ENCODE measurements around the gene TTLL11.

The TTLL11 gene

DNA sequence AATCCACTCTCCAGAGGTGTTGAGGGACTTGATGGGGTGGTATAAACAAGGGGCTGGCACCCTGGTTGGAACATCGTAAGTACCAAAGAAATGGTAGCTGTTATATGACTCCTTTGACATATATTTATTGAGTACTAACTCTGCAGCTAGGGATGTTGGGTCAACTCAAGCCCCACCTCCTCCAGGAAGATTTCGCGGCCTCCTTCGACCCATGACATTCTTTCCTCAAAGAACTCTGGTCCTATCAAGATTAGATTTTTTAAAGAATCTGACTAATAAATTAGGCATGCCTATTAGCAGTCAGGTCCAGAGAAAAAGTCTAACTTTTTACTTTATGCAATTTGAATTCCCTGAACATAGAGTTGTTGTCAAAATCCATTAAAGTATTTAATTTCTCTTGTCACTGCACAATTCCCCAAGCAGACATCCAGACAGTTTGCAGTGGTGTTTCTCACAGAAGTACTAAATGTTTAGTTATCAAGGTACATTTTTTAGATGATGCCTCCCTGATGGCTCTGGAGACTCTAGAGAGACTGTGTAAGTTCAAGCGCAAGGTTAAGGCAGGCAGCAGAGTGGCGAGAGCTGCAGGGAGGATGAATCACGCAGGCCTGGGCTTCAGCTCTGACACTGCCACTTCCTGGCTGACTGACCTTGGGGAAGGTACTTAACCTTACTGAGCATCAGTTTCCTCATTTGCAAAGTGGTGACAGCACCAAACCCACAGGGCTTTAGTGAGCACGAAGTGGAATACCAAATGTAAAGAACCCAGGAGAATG, 209.6 kb downstream of the TTLL11 start:
- DNase-seq (ENCODE audit: insufficient read length, low spot score) (no peak), FAIRE-seq (no peak)
- TF ChIP-seq POLR2A (IDR thresholded peaks at IDR 0.05; ENCODE audit: low read depth, low read length) (no peak), POU2F2 (IDR thresholded peaks at IDR 0.05; ENCODE audit: low read depth, low read length) (no peak), POLR2AphosphoS5 (IDR thresholded peaks at IDR 0.05; ENCODE audit: low read depth, low read length) (no peak)

GRCh38 chr9:121881920-121882500, 211.1 kb downstream of the TTLL11 start:
- TF ChIP-seq POLR2AphosphoS5 (IDR thresholded peaks at IDR 0.05; ENCODE audit: low read depth, low read length) (no peak), PAX5 (IDR thresholded peaks at IDR 0.05; ENCODE audit: insufficient read depth, low read length, severe bottlenecking) (no peak), POLR2A (IDR thresholded peaks at IDR 0.05; ENCODE audit: low read depth, low read length) (no peak), TAF1 (IDR thresholded peaks at IDR 0.05; ENCODE audit: low read depth, low read length) (no peak), POU2F2 (IDR thresholded peaks at IDR 0.05; ENCODE audit: low read depth, low read length) (no peak), SPI1 (IDR thresholded peaks at IDR 0.05; ENCODE audit: low read depth, low read length) (no peak)
- peak; percentile 20 for FAIRE-seq
- DNase-seq (ENCODE audit: insufficient read length, low spot score) = no peak

DNA sequence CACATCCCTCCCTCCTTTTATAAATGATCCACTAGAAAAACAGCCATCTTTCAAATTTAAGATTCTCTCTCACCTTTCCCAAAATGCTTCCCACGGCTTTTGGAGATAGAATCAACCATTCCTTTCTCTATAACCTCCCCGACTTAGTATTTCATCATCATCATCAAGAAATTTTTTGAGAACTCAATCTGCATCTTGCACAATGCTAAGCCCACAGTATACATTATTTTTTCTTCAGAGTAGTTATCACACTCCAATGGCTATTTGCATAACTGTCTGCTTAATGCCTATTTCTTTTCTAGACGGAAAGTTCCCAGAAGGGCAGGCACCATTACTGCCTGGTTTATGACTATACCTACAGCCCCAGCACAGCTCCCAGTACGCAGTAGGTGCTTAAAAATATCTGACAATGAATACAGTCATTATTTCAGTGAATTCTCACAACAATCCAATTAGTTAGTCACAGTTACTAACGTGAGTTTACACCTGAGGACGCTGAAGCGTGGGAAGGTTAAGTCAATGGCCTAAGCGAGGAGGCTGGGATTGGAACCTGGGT, 212.7 kb downstream of the TTLL11 start:
- FAIRE-seq (no peak), DNase-seq (ENCODE audit: insufficient read length, low spot score) (no peak)
- TF ChIP-seq POLR2AphosphoS5 (IDR thresholded peaks at IDR 0.05; ENCODE audit: low read depth, low read length) (no peak), PAX5 (IDR thresholded peaks at IDR 0.05; ENCODE audit: insufficient read depth, low read length, severe bottlenecking) (no peak), POU2F2 (IDR thresholded peaks at IDR 0.05; ENCODE audit: low read depth, low read length) (no peak), POLR2A (IDR thresholded peaks at IDR 0.05; ENCODE audit: low read depth, low read length) (no peak), SPI1 (IDR thresholded peaks at IDR 0.05; ENCODE audit: low read depth, low read length) (no peak), TAF1 (IDR thresholded peaks at IDR 0.05; ENCODE audit: low read depth, low read length) (no peak)

- DNase-seq (ENCODE audit: insufficient read length, low spot score) (no peak), FAIRE-seq (no peak)
- TF ChIP-seq POLR2A (IDR thresholded peaks at IDR 0.05; ENCODE audit: low read depth, low read length) (no peak), TAF1 (IDR thresholded peaks at IDR 0.05; ENCODE audit: low read depth, low read length) (no peak)
Observed at GRCh38 chr9:121878271-121878822, 214.8 kb downstream of the TTLL11 start.

DNA sequence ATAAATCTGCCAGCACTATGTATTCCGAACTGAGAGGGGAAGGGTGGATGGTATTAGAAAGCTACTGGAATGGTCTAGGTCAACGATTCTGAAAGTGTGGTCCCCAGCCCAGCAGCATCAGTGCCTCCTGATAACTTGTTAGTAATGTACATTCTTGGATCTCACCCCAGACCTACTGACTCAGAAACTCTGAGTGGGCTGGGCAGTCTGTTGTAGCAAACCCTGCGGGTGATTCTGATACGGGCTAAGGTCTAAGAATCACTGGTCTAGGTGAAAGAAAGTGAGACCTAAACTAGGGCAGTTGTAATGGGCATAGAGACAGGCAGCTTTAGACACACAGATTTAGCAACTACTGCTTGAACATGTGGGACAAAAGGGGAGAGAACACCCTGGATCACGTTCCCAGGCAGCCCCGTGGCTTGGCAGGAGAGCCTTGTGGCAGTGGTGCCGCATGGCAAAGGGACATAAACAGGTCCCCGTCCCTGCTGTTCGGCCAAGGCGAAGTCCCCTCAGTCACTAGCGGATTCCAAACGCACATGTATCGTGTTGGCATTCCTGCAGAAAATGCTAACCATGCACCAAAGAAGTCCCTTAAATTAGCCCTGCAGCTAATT, 216.3 kb downstream of the TTLL11 start:
- FAIRE-seq (no peak), DNase-seq (ENCODE audit: insufficient read length, low spot score) (no peak)
- no peak for TF ChIP-seq POLR2AphosphoS5 (IDR thresholded peaks at IDR 0.05; ENCODE audit: low read depth, low read length)
- no peak for TF ChIP-seq TAF1 (IDR thresholded peaks at IDR 0.05; ENCODE audit: low read depth, low read length)
- TF ChIP-seq PAX5 (IDR thresholded peaks at IDR 0.05; ENCODE audit: insufficient read depth, low read length, severe bottlenecking) = no peak
- no peak for TF ChIP-seq SPI1 (IDR thresholded peaks at IDR 0.05; ENCODE audit: low read depth, low read length)
- TF ChIP-seq POU2F2 (IDR thresholded peaks at IDR 0.05; ENCODE audit: low read depth, low read length) = no peak
- TF ChIP-seq POLR2A (IDR thresholded peaks at IDR 0.05; ENCODE audit: low read depth, low read length) = no peak

DNA sequence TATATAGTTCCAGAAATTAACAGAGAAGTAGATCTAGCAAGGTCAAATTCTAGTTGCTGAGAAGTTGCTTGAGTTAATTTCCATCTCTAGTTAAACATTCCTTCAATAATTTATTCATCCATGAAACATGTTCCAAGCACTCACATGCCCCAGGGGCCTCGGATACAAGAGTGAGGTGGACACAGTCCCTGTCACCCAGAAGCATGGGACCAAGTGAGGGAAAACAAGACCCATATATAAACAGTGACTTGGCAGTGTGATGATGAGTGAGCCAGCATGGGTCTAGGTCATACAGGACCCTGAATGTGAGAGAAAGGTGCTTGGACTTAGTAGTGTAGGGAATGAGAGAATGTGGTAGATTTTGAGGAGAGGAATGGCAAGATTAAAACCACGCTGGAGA, 216.9 kb downstream of the TTLL11 start:
- FAIRE-seq (no peak), DNase-seq (ENCODE audit: insufficient read length, low spot score) (no peak)
- TF ChIP-seq POLR2A (IDR thresholded peaks at IDR 0.05; ENCODE audit: low read depth, low read length) (no peak), PAX5 (IDR thresholded peaks at IDR 0.05; ENCODE audit: insufficient read depth, low read length, severe bottlenecking) (no peak), TAF1 (IDR thresholded peaks at IDR 0.05; ENCODE audit: low read depth, low read length) (no peak), SPI1 (IDR thresholded peaks at IDR 0.05; ENCODE audit: low read depth, low read length) (no peak), POLR2AphosphoS5 (IDR thresholded peaks at IDR 0.05; ENCODE audit: low read depth, low read length) (no peak), POU2F2 (IDR thresholded peaks at IDR 0.05; ENCODE audit: low read depth, low read length) (no peak)

DNA sequence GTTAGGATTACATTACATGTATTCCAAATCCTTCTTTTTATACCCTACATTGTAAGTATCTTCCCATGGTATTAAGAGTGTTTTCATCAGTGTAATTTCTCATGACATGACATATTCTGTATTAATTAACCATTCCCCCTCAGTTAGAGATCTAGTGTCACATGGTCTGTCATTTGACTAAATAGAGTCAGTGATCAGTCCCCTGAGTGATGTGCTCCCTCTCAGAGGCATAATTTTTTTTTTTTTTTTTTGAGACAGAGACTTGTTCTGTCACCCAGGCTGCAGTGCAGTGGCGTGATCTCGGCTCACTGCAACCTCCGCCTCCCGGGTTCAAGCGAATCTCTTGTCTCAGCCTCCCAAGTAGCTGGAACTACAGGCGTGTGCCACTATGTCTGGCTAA, 218.6 kb downstream of the TTLL11 start:
- FAIRE-seq (no peak), DNase-seq (ENCODE audit: insufficient read length, low spot score) (no peak)
- TF ChIP-seq PAX5 (IDR thresholded peaks at IDR 0.05; ENCODE audit: insufficient read depth, low read length, severe bottlenecking) (no peak), POLR2A (IDR thresholded peaks at IDR 0.05; ENCODE audit: low read depth, low read length) (no peak), POU2F2 (IDR thresholded peaks at IDR 0.05; ENCODE audit: low read depth, low read length) (no peak), TAF1 (IDR thresholded peaks at IDR 0.05; ENCODE audit: low read depth, low read length) (no peak), POLR2AphosphoS5 (IDR thresholded peaks at IDR 0.05; ENCODE audit: low read depth, low read length) (no peak), SPI1 (IDR thresholded peaks at IDR 0.05; ENCODE audit: low read depth, low read length) (no peak)

DNA sequence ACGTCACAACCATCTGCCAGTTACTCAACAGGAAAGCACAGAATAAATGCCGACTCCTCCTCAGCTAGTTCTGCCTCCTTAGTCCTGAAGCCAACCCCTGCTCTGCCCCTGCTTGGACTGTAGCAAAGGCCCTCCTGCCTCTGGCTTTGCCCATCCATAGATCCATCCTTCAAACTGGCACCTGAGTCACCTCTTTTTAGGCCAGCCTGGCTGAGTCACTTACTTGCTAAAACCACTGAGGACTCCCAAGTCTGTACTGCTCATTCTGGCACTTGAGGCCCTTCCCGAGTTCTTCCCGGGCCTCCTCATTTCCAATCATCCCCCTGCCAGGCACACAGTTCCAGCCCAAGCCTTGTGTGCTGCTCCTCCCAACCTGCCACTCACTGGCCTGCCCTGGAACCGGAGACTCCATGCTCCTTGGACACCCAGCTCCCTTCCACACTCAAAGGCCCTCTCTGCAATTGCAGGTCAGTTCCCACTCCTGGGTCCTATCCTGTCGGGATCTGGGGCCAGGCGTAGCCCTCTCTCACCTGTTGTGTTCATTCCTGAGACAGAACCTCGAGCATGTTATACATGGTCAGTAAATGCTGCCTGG, 221.6 kb downstream of the TTLL11 start:
- FAIRE-seq (no peak), DNase-seq (ENCODE audit: insufficient read length, low spot score) (no peak)
- TF ChIP-seq PAX5 (IDR thresholded peaks at IDR 0.05; ENCODE audit: insufficient read depth, low read length, severe bottlenecking) = no peak

GRCh38 chr9:121870271-121870670, 222.8 kb downstream of the TTLL11 start:
- TF ChIP-seq TAF1 (IDR thresholded peaks at IDR 0.05; ENCODE audit: low read depth, low read length) (no peak), POU2F2 (IDR thresholded peaks at IDR 0.05; ENCODE audit: low read depth, low read length) (no peak), SPI1 (IDR thresholded peaks at IDR 0.05; ENCODE audit: low read depth, low read length) (no peak), PAX5 (IDR thresholded peaks at IDR 0.05; ENCODE audit: insufficient read depth, low read length, severe bottlenecking) (no peak), POLR2A (IDR thresholded peaks at IDR 0.05; ENCODE audit: low read depth, low read length) (no peak)
- FAIRE-seq (no peak), DNase-seq (ENCODE audit: insufficient read length, low spot score) (no peak)

Measured in GM12891 (cell line).